H9 (cell line): ENCODE results near the gene GTF3C6. TPM values are rescaled to one million over a fixed set of nuclear protein-coding genes. Genes with fewer than 3 reads are reported as not detected.
"Not testable (repeated sequence)": the region's sequence is repeated elsewhere in the genome, so short reads cannot be mapped to it uniquely, and the experiment has no call there.

ENCODE experiments used
- DNase-seq: peaks from one replicate; pipeline ENCODE4 v3.0.0-alpha.2; 2017
- H2AFZ ChIP-seq: one replicate; pipeline ENCODE4 v1.6.1; 2013; ENCODE audit warnings: mild to moderate bottlenecking, low read length, control low read depth, moderate library complexity
- H2AK5ac ChIP-seq: 2 replicates; pipeline ENCODE4 v1.6.1; 2013; ENCODE audit warnings: low read length, control low read depth, mixed read lengths; ENCODE audit not compliant: insufficient read length
- H2BK120ac ChIP-seq: one replicate; pipeline ENCODE4 v1.6.1; 2013; ENCODE audit warnings: low read depth, mild to moderate bottlenecking, low read length, control low read depth, inconsistent platforms; ENCODE audit not compliant: poor library complexity, severe bottlenecking
- H2BK12ac ChIP-seq: 2 replicates; pipeline ENCODE4 v1.6.1; 2013; ENCODE audit warnings: low read length, control low read depth, mixed read lengths, low read depth; ENCODE audit not compliant: insufficient read length
- H2BK15ac ChIP-seq: 2 replicates; pipeline ENCODE4 v1.6.1; 2013; ENCODE audit warnings: low read depth, low read length, control low read depth
- H2BK20ac ChIP-seq: one replicate; pipeline ENCODE4 v1.6.1; 2013; ENCODE audit warnings: low read depth, mild to moderate bottlenecking, low read length, control low read depth, inconsistent platforms; ENCODE audit not compliant: poor library complexity, severe bottlenecking
- H2BK5ac ChIP-seq: 2 replicates; pipeline ENCODE4 v1.6.1; 2013; ENCODE audit warnings: low read length, control low read depth, mixed read lengths; ENCODE audit not compliant: insufficient read length
- H3K14ac ChIP-seq: 2 replicates; pipeline ENCODE4 v1.6.1; 2013; ENCODE audit warnings: low read length, control low read depth; ENCODE audit not compliant: insufficient read depth
- H3K18ac ChIP-seq: 2 replicates; pipeline ENCODE4 v1.6.1; 2013; ENCODE audit warnings: low read depth, mild to moderate bottlenecking, mixed read lengths, low read length, control low read depth; ENCODE audit not compliant: insufficient read length
- H3K23ac ChIP-seq: 2 replicates; pipeline ENCODE4 v1.6.1; 2013; ENCODE audit warnings: low read length, control low read depth, mixed read lengths, low read depth; ENCODE audit not compliant: insufficient read length
- H3K23me2 ChIP-seq: 2 replicates; pipeline ENCODE4 v1.6.1; 2013; ENCODE audit warnings: low read depth, mild to moderate bottlenecking, mixed read lengths, low read length, control low read depth; ENCODE audit not compliant: insufficient read length, poor library complexity, severe bottlenecking
- H3K27ac ChIP-seq: 2 replicates; pipeline ENCODE4 v1.5.1; 2013; ENCODE audit warnings: low read length, control low read depth, mixed read lengths, low read depth; ENCODE audit not compliant: insufficient read length
- H3K27me3 ChIP-seq: 2 replicates; pipeline ENCODE4 v1.6.1; 2013; ENCODE audit warnings: low read length, control low read depth, inconsistent platforms; ENCODE audit not compliant: insufficient read depth
- H3K4ac ChIP-seq: 2 replicates; pipeline ENCODE4 v1.6.1; 2013; ENCODE audit warnings: low read depth, mild to moderate bottlenecking, control low read depth, inconsistent platforms, low read length, moderate library complexity
- H3K4me1 ChIP-seq: 2 replicates; pipeline ENCODE4 v1.6.1; 2013; ENCODE audit warnings: low read length, control low read depth, inconsistent platforms; ENCODE audit not compliant: insufficient read depth
- H3K4me2 ChIP-seq: 2 replicates; pipeline ENCODE4 v1.6.1; 2013; ENCODE audit warnings: low read length, control low read depth, mixed read lengths; ENCODE audit not compliant: insufficient read length, insufficient read depth
- H3K56ac ChIP-seq: 2 replicates; pipeline ENCODE4 v1.6.1; 2013; ENCODE audit warnings: low read depth, mild to moderate bottlenecking, mixed read lengths, low read length, control low read depth; ENCODE audit not compliant: insufficient read length
- H3K79me1 ChIP-seq: 2 replicates; pipeline ENCODE4 v1.6.1; 2013; ENCODE audit warnings: low read depth, mild to moderate bottlenecking, moderate library complexity, low read length, control low read depth, inconsistent platforms; ENCODE audit not compliant: insufficient read depth, poor library complexity, severe bottlenecking
- H3K79me2 ChIP-seq: 2 replicates; pipeline ENCODE4 v1.6.1; 2013; ENCODE audit warnings: low read length, control low read depth, inconsistent platforms; ENCODE audit not compliant: insufficient read depth
- H3K9ac ChIP-seq: 2 replicates; pipeline ENCODE4 v1.6.1; 2013; ENCODE audit warnings: low read length, control low read depth, mixed read lengths; ENCODE audit not compliant: insufficient read length; ENCODE audit errors: extremely low read depth
- H3K9me3 ChIP-seq: one replicate; pipeline ENCODE4 v1.6.1; 2013; ENCODE audit warnings: low read depth, low read length, inconsistent platforms; ENCODE audit not compliant: control insufficient read depth
- H3T11ph ChIP-seq: one replicate; pipeline ENCODE4 v1.6.1; 2013; ENCODE audit warnings: mild to moderate bottlenecking, low read length, control low read depth, inconsistent platforms
- H4K20me1 ChIP-seq: one replicate; pipeline ENCODE4 v1.6.1; 2013; ENCODE audit not compliant: control insufficient read depth, insufficient read length, insufficient read depth
- H4K5ac ChIP-seq: 2 replicates; pipeline ENCODE4 v1.6.1; 2013; ENCODE audit warnings: low read depth, mild to moderate bottlenecking, mixed read lengths, low read length, control low read depth; ENCODE audit not compliant: insufficient read length
- H4K8ac ChIP-seq: replicated peaks from 2 replicates; pipeline ENCODE4 v1.6.1; 2013; ENCODE audit warnings: low read length, control low read depth, mixed read lengths, low read depth; ENCODE audit not compliant: insufficient read length
- H4K91ac ChIP-seq: 2 replicates; pipeline ENCODE4 v1.6.1; 2013; ENCODE audit warnings: low read depth, mild to moderate bottlenecking, moderate library complexity, mixed read lengths, low read length, control low read depth; ENCODE audit not compliant: insufficient read length
- H3K27ac Mint-ChIP-seq, 3 experiments: 2 replicates in 2 of 3; 3 replicates in 1 of 3; pipeline ENCODE4 v1.8.0; 2020 to 2021; ENCODE audit warnings: mixed read lengths in 3 of 3, mild to moderate bottlenecking in 1 of 3, moderate library complexity in 1 of 3
- H3K27me3 Mint-ChIP-seq: 2 replicates; pipeline ENCODE4 v1.8.0; 2021; ENCODE audit warnings: low read depth, mild to moderate bottlenecking, moderate library complexity, mixed read lengths
- H3K36me3 Mint-ChIP-seq, 3 experiments: 2 replicates in 2 of 3; 3 replicates in 1 of 3; pipeline ENCODE4 v1.8.0; 2020 to 2021; ENCODE audit warnings: low read depth in 3 of 3, mixed read lengths in 3 of 3; ENCODE audit not compliant: insufficient read depth in 1 of 3
- H3K4me1 Mint-ChIP-seq, 2 experiments: 2 replicates each; pipeline ENCODE4 v1.8.0; 2020; ENCODE audit warnings: mixed read lengths in 2 of 2
- H3K4me3 Mint-ChIP-seq, 2 experiments: 2 replicates in 1 of 2; 3 replicates in 1 of 2; pipeline ENCODE4 v1.8.0; 2020 to 2021; ENCODE audit warnings: mild to moderate bottlenecking in 2 of 2, mixed read lengths in 2 of 2, moderate library complexity in 1 of 2
- H3K9me3 Mint-ChIP-seq, 2 experiments: 2 replicates in 1 of 2; 3 replicates in 1 of 2; pipeline ENCODE4 v1.8.0; 2020; ENCODE audit warnings: mild to moderate bottlenecking in 2 of 2, mixed read lengths in 2 of 2, moderate library complexity in 1 of 2
- CTCF ChIP-seq: fragments of 200-600 bp; sonication (generic); conservative IDR thresholded peaks from 3 replicates; pipeline ENCODE4 v1.8.0; 2021; ENCODE audit warnings: antibody characterized with exemption, mild to moderate bottlenecking
- WGBS: extraction: QIAGEN DNeasy Blood & Tissue Kit; methylation state at CpG from one replicate; pipeline ENCODE4 v1.1.7; 2013; ENCODE audit warnings: missing lambda C conversion rate, low lambda C conversion rate, mixed read lengths; ENCODE audit not compliant: insufficient read length; ENCODE audit errors: extremely low coverage; 5-methylcytosine and 5-hydroxymethylcytosine counted together
- total RNA-seq: library from RNA; stranded (reverse); gene quantifications from 2 replicates; pipeline ENCODE4 v1.2.1, GENCODE V29; 2021

The GTF3C6 gene
- total RNA-seq, 1 experiment from 2014 or later, result 106 TPM

GRCh38 chr6:110960014-110960390 is 1.5 kb downstream of the GTF3C6 start:
- Histone ChIP-seq H2BK120ac (no peak overlapping the region), H3K4ac (no peak overlapping the region), H2BK12ac (no peak overlapping the region), H4K91ac (no peak overlapping the region), H2BK5ac (no peak overlapping the region), H3T11ph (no peak overlapping the region), H3K4me1 (no peaks in the 10 kb centered on the region; the same call in 1 of the 2 replicates), H3K79me2 (no peaks in the 10 kb centered on the region), H2BK15ac (no peak overlapping the region), H3K9me3 (no peaks in the 10 kb centered on the region), H4K20me1 (no peaks in the 10 kb centered on the region), H3K23me2 (peaks cover 3% of the 10 kb centered on the region), H2BK20ac (no peak overlapping the region), H3K27ac (no peak overlapping the region), H3K9ac (no peak overlapping the region), H3K14ac (no peak overlapping the region), H4K8ac (no peak overlapping the region), H3K79me1 (no peaks in the 10 kb centered on the region), H3K23ac (no peak overlapping the region), H3K27me3 (no peaks in the 10 kb centered on the region), H3K4me2 (no peak overlapping the region), H2AK5ac (no peak overlapping the region), H3K18ac (no peak overlapping the region), H2AFZ (no peak overlapping the region), H3K56ac (no peak overlapping the region), H4K5ac (no peak overlapping the region)
- DNase-seq, result no peak
- TF ChIP-seq CTCF, result no peak
- H3K36me3 Mint-ChIP-seq, result peaks cover 27 to 50% (median 44%) of the 10 kb centered on the region in 3 experiments
- H3K27me3 Mint-ChIP-seq, result no peaks in the 10 kb centered on the region
- H3K27ac Mint-ChIP-seq, result no peak overlapping the region
- peaks cover 0 to 3% of the 10 kb centered on the region in 2 experiments; a peak in 1 of 5 replicates for H3K9me3 Mint-ChIP-seq
- H3K4me1 Mint-ChIP-seq, result peaks cover 4 to 9% of the 10 kb centered on the region in 2 experiments
- H3K4me3 Mint-ChIP-seq, result peak overlapping the region; percentile 42 to 96; a peak in 4 of 5 replicates

GRCh38 chr6:110962636-110963035 is 4.1 kb downstream of the GTF3C6 start:
- H3K4me2 ChIP-seq, H2BK20ac ChIP-seq, H3K27ac ChIP-seq, H3K23me2 ChIP-seq, H4K8ac ChIP-seq, H3K14ac ChIP-seq, H3K27me3 Mint-ChIP-seq, H2AK5ac ChIP-seq, H4K5ac ChIP-seq, H3K9me3 Mint-ChIP-seq, H2BK5ac ChIP-seq, DNase-seq, H4K20me1 ChIP-seq, H3K23ac ChIP-seq, H3K27me3 ChIP-seq, H2BK120ac ChIP-seq, H2BK12ac ChIP-seq, H3K79me1 ChIP-seq, H2BK15ac ChIP-seq, H3K18ac ChIP-seq, H2AFZ ChIP-seq, H3K4me1 ChIP-seq, H3K56ac ChIP-seq, H3K4me3 Mint-ChIP-seq, H3K4ac ChIP-seq, H3K4me1 Mint-ChIP-seq, H3T11ph ChIP-seq, H3K79me2 ChIP-seq, H3K9me3 ChIP-seq, H4K91ac ChIP-seq, H3K27ac Mint-ChIP-seq, H3K9ac ChIP-seq: not testable (repeated sequence)
- WGBS, result no CpG with 5 or more reads among the region's 20 CpGs
- peaks cover 46 to 76% (median 70%) of the 10 kb centered on the region in 3 experiments for H3K36me3 Mint-ChIP-seq
